Embryonic facial prominence (tissue), 1 donor: Measurements from ENCODE around the gene AP3B1.

Experiments
- DNase-seq: peaks from one replicate; pipeline ENCODE4 v3.0.0-alpha.2; 2016; ENCODE audit errors: extremely low spot score

Gene AP3B1

DNA sequence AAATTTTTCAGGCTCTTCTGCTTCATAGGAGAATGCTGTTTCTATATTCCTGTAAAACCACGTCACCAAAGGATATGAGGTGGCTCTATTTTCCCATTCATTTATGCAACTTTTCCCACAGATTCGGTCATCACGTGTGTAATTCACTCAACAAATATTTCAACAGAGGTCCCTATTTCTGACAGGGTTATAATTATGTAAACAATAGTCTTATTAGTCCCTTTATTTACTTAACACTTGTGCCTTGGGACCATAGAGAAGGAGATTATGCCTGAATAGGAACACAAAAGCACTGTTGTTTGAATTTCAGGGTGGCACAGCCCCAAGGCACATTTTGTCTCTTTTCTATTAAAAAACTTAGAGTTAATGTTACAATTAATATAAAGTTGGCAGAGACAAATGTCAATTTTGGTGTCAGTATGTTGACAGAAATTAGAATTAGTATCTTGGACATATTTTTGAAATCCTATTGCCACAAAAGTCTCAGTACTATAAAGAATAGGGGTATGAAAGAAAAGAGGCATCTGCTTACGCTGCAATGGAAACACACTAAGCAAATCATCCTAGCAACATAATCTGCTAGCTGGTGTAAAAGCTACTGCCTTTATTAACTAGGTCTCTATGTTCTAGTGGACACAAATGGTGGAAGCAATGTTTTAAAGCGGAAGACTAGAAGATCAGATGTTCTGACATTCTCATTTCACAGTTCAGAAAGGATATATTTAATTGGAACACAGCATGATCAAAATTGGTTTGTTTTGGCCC, 289.3 kb downstream of the AP3B1 start:
- DNase-seq = no peak

GRCh38 chr5:78004559-78004958, 289.9 kb downstream of the AP3B1 start:
- DNase-seq = no peak

GRCh38 chr5:78003919-78004318, 290.6 kb downstream of the AP3B1 start:
- DNase-seq = no peak

DNA sequence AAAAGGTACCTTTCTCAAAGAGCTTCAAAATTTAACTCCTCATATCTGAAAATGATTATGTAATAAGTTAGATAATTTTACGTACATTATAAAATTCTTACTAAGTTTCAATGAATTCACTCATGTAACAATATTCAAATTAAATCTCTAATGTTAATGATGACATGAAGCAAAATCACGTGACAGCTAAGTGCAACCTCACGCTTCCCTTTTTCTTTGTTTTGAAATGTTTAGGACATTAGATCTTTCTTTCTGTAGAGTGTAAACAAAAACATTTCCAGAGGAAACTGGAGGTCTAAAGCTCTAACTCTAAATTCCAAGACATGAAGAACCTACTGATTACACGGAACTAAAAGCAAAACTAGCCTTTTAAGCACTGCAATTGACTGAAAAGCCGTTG, 291.0 kb downstream of the AP3B1 start:
- DNase-seq = no peak

GRCh38 chr5:78002690-78003089, 291.8 kb downstream of the AP3B1 start:
- no peak for DNase-seq

DNA sequence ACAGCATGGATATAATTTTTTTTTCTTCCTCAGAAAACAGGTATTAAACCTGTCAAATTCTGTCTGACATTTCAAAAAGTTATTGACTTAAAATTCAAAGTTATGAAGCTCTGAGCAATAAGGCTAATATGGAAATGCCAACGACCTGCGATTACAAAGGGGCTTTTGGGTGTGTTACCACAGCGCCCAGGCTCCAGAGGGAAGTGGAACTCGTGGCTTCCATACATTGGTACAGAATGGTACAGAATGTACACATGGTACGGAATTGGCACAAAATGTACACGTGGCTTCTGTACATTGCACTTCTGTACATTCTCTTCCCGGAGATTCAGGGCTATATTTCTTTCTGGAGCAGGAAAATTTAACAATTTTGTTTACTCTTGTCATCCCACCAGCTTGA, 293.3 kb downstream of the AP3B1 start:
- DNase-seq = no peak

DNA sequence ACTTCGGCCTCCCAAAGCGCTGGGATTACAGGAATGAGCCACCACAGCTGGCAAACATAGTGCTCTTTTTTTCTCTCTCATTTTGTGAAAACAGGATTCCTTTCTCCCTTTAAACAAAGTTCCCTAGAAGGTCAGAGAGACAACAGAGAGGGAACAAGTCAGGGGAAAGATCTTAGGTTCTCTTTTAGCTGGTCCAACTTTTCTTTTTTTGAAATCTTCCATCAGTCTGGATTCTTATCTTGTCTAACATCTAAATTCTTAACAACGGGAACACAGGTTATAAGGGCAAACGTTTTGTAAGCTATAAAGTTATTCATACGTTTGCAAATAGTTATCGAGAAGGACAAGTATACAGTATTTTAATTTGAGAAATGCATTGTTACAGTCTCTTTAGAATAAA, 294.3 kb downstream of the AP3B1 start:
- DNase-seq = no peak

DNA sequence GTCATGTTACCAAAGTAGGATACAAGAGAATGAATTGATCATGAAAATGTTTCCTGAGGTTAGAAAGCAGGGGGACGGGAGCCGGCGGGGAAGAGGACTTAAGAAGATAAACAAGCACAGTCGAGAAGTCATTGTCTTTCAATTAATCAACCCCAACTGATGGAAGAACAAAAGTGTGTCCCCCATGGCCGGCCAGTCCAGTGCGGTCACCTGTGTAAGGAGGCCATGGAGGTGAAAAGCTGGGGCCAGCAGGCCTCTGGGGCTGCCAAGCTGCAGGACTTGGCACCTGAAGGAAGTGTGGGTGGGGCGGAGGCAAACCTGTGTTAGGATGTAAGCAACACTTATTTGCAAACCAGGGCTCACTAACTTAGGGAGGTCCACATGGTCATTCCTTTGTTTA, 295.1 kb downstream of the AP3B1 start:
- DNase-seq = no peak

DNA sequence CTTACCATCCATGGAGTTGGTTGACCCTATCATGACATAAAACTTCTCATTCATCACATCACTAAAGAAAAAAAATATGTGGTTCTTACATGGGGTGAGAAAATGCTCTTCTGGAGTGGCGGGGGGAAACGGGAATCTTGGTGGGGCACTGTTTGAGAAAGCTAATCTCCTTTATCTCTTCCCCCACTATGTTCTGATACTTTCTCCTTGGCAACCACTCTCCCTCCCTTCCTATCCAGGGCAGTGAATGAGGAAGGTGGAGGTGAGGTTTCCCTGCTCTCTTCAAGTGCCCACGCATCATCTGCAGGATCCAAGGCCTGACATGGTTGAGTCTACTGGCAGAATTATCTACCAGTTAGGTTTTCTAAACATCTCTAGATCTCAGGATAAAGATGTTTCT, 297.6 kb downstream of the AP3B1 start:
- DNase-seq = no peak

GRCh38 chr5:77995793-77996409, 298.6 kb downstream of the AP3B1 start:
- no peak for DNase-seq

GRCh38 chr5:77994943-77995342, 299.6 kb downstream of the AP3B1 start:
- DNase-seq = no peak

- DNase-seq = no peak
Measured at GRCh38 chr5:77993855-77994318, 300.6 kb downstream of the AP3B1 start.

- DNase-seq = no peak
Measured at GRCh38 chr5:77993141-77993854, 301.2 kb downstream of the AP3B1 start.

GRCh38 chr5:77991084-77991483, 303.4 kb downstream of the AP3B1 start:
- DNase-seq = no peak

DNA sequence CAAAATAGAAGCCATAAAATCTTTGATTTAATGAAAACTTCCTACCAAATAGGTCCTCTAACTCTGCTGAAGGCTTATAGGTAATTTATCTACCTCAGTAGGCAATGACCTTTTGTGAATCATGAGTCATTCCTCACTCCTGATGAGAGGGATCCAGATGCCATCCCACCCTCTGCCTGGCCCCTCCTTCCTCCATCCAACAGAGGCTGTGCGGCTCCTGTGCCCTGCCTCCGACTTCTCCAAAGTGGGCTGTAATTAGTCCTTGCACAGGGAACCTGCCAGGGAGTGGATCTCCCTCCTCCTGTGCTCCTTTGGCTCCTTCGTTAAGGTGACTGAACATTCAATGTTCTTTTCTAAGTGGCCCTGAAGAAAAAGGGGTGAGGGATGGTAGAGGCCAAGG, 304.5 kb downstream of the AP3B1 start:
- DNase-seq = no peak

GRCh38 chr5:77987988-77988387, 306.5 kb downstream of the AP3B1 start:
- no peak for DNase-seq

DNA sequence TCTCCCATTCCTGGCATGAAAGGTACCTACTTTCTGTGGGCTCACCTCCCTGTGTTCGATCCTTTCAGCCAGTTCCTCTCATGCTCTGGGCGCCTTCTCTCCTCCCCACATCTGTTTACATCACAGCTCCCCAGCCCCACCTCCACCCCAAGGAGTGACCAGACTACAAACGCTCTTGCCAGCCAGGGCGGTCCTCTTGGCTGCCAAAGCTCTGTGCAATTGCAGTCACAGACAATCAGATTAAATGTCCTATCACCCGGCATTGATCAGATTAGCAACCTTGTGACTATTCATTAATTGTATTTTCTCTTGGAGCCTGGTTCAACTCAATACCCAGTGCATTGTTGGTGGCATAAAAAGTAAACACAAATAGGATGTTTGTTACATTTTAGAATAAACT, 307.2 kb downstream of the AP3B1 start:
- no peak for DNase-seq

DNA sequence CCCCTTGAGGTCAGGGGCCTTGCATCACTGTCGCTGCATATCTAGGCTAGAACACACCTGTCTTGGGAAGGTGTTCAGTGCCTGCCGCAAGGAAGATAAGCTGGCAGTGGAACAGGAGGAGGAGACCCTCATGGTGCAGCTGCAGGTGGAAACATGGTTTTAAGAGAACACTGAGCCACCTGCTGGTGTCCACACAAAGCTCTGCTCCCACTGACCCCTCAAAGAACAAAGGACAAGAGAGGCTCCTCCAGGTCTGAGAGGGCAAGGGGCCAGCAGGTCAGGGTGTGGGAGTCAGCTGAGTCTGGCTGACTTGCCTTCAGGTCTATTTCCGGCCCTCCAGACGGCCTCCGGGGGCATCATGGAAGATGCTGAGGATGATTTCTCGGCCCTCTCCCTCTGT, 308.2 kb downstream of the AP3B1 start:
- DNase-seq = no peak

DNA sequence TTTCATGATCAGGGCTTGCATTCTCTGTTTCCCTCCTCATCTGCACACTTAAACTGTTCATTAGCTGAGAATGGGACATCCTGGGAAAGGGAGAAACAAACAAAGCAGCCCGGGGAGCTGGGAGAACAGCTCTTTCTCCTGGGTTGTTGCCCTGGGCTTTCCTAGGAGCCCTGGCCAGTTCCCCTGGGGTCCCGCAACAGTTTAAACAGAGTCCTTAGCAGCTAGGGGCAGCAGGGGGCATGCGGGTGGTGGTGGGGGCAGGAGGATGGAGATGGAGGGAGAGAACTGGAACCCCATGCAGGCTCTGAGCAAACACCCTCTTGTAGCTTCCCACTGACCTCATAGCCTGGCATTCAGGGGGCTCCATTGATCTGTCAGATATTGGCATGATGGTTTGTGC, 309.3 kb downstream of the AP3B1 start:
- no peak for DNase-seq

- DNase-seq = no peak
Measured at GRCh38 chr5:77984587-77984986, 309.9 kb downstream of the AP3B1 start.

DNA sequence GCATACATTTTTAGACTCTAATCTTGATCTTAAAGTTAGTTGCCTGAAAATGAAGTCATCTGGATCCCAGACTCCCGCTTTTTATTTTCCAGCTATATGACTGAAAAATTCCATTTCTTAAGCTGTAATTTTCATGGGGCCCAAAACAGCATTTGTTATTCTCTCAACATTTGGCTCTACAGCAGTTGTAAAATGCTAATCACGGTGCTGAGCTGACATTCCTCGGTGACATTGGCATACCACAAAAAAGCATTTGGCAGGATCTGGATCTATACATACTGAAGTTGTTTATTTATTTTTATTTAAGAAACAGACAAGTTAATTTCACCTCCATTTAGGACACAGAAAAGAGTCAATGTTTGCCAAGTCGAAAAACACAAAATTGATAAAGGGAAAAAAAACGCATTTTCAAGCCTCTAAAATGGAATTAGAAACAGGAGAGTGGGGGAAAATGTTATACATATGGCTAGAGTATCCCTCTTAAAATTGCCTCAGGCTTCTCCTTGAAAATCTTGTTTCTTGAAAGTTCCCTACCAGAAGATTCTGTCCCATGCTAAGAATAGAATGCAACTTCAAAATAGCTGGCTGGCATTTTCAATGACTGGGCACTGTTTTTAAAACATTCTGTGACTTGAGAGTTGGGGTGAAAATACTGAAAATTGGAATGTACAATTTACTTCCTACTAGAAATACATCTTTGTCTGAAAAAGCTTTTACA, 310.9 kb downstream of the AP3B1 start:
- peak; percentile 48 for DNase-seq

- no peak for DNase-seq
Measured at GRCh38 chr5:77981820-77982219, 312.7 kb downstream of the AP3B1 start.
